Activated CD4-positive, alpha-beta T cell treated with anti-CD3 and anti-CD28 coated beads for 4 hours (primary cell): ENCODE results near the gene GLT8D1.
A peak's percentile ranks its signal among the peaks of the same experiment; 100 is the strongest.
"Not testable (repeated sequence)": the region's sequence is repeated elsewhere in the genome, so short reads cannot be mapped to it uniquely, and the experiment has no call there.

Source experiments
- DNase-seq, 2 donors: peaks; one replicate each; pipeline ENCODE4 v3.0.0-alpha.2; 2020

GLT8D1 gene

GRCh38 chr3:52705688-52706686 is at the start of gene GLT8D1, which contains the start of gene SPCS1:
Gene GLT8D1, minus strand, starts transcription at chr3:52705791. Its CDS starts 5,331 bp downstream, at chr3:52700460.
Gene SPCS1, plus strand, starts transcription at chr3:52706106. Its CDS starts 141 bp downstream, at chr3:52706247.
- DNase-seq, result peak; percentile 79 to 85

- DNase-seq, result no peak
Measured at GRCh38 chr3:52754373-52754772, 48.8 kb upstream of the GLT8D1 start.

- DNase-seq, result no peak
Measured at GRCh38 chr3:52752045-52752660, 46.6 kb upstream of the GLT8D1 start.

GRCh38 chr3:52743721-52744120 is 38.1 kb upstream of the GLT8D1 start:
- DNase-seq, result no peak

- DNase-seq, result no peak
Measured at GRCh38 chr3:52743152-52743551, 37.6 kb upstream of the GLT8D1 start.

- no peak for DNase-seq
Measured at GRCh38 chr3:52742418-52743041, 36.9 kb upstream of the GLT8D1 start.

GRCh38 chr3:52739730-52740129 is 34.1 kb upstream of the GLT8D1 start:
- no peak for DNase-seq

GRCh38 chr3:52733256-52733891 is 27.8 kb upstream of the GLT8D1 start:
- no peak for DNase-seq

- no peak for DNase-seq
Measured at GRCh38 chr3:52731590-52731989, 26.0 kb upstream of the GLT8D1 start.

- no peak for DNase-seq
Measured at GRCh38 chr3:52730681-52731080, 25.1 kb upstream of the GLT8D1 start.

- not testable (repeated sequence) for DNase-seq
Measured at GRCh38 chr3:52728753-52729152, 23.2 kb upstream of the GLT8D1 start.

GRCh38 chr3:52724511-52724910 is 18.9 kb upstream of the GLT8D1 start:
- no peak for DNase-seq

GRCh38 chr3:52723935-52724334 is 18.3 kb upstream of the GLT8D1 start:
- no peak for DNase-seq

GRCh38 chr3:52722491-52722890 is 16.9 kb upstream of the GLT8D1 start:
- DNase-seq, result no peak

- DNase-seq, result no peak
Measured at GRCh38 chr3:52721730-52722008, 16.1 kb upstream of the GLT8D1 start.

- no peak for DNase-seq
Measured at GRCh38 chr3:52721002-52721729, 15.6 kb upstream of the GLT8D1 start.

- DNase-seq, result no peak
Measured at GRCh38 chr3:52719618-52720017, 14.0 kb upstream of the GLT8D1 start.

GRCh38 chr3:52715714-52716305 is 10.2 kb upstream of the GLT8D1 start:
- DNase-seq, result no peak

- no peak for DNase-seq
Measured at GRCh38 chr3:52714335-52715302, 9.0 kb upstream of the GLT8D1 start.

GRCh38 chr3:52712291-52713212 is 7.0 kb upstream of the GLT8D1 start:
- DNase-seq, result no peak
